SIG-M5 treated with dmso at 0.1 percent for 504 hours (cell line): ENCODE measurements around the gene CALHM1.
"Not testable (repeated sequence)": the region's sequence is repeated elsewhere in the genome, so short reads cannot be mapped to it uniquely, and the experiment has no call there.

Experiments used
- DNase-seq: peaks from one replicate; lab custom pipeline; 2025; ENCODE audit not compliant: unreplicated experiment; lab: John Stamatoyannopoulos, UW

Gene CALHM1

DNA sequence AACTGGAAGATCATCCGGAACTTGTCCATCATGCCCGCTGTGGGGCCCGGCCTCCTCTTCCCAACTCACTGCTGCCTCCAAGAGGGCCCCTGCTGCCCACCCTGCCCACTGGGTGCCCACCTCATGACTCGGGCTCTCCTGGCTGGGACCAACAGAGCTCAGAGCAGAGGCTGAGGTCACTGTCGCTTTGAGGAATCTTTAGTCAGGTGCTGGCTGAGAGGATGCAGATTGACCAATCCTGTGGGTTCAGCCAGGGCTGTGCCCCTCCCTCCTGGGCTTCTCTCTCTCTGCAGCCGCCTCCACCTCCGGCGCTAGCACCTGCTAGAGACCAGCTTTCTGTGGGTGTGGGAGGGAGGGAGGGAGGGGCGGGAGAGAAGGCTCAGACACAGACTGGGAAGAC lies at the start of gene CALHM1:
CALHM1 (minus strand) TSS at position 181 of the 400 bp plus-strand sequence; CDS start at position 32, 149 bp downstream.
- DNase-seq: no peak

DNA sequence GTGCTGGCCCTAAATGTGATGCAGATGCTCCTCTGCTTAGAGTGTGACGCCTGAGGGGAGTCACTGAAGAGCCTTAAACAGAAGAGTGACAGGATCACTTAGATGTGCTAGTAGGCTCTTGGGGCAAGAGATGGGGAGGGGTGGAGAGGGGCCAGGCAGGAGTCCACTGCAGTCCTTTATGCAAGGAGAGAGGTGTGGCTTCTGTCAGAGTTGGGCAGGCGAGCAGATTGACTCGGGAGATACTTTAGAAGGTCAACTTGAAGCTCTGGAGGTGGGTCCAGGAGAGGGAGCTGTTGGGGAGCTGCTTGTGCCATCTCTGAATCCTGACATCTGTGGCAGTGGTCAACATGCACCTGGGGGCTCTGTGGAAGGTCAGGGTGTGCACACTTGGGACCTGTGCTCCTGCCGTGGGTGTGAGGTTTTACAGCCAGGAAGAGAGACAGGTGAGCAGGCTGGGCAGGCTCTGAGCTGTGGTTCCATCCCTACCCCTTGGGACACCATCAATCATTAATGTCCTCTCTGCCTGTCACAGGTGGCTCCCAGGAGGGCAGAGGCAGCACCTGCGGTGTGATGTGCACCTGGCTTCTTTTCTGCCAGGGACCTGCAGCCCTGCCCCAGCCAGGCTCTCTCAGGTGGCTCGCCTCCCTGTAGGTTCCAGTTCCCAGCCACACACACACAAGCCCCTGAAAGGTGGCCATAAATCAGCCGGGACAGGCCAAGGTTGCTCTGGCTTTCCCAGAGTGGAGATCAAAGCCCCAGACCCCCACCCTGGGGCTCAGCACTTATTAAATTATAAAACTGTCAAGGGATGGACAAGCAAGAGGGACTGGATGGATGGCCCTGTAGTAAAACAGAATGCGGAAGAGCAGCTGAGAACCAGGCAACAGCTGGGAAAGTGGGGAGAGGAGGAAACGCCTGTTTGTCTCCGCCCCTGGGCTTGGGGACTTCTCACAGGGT lies 48.8 kb upstream of the CALHM1 start:
- no peak for DNase-seq

DNA sequence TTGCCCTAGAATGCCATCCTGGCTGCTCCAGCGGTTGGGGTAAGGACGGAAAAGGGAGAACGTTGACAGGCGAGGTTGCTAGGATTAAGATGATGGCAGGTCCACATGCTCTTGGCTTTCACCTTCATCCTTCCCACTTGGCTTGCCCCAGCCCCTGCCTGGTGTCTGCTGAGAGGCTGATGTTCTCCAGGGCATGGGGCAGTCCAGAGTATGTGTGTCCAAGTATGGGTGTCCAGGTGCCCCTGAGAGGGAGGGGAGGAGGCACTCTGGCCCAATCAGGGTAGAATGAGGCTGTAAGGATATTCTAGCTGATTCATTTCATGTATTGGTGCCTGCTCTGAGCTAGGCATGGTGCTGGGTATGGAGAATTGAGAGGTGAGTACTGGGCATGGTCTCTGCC lies 47.4 kb upstream of the CALHM1 start:
- no peak for DNase-seq

DNA sequence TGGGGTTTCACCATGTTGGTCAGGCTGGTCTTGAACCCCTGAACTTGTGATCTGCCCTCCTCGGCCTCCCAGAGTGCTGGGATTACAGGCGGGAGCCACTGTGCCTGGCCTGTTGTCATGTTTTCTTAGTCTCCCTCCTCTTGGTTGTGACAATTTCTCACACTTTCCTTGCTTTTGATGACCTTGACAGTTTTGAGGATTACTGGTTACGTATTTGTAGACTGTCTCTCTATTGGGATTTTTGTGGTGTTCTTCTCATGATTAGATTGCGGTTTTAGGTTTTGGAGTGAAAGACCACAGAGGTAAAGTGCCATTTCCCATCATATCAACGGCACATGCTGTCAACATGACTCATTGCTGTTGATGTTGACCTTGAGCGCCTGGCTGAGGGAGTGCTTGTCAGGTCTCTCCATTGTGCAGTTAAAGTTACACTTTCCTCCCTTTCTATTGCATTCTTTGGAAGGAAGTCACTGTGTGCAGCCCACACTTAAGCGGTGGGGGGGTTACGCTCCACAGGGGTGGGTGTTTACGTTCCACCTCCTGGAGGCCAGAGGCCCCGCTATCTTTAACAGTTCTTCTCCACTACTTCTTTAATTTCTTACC lies 45.6 kb upstream of the CALHM1 start:
- DNase-seq: no peak

- not testable (repeated sequence) for DNase-seq
Measured at GRCh38 chr10:103503777-103504176, 45.1 kb upstream of the CALHM1 start.

- DNase-seq: no peak
Measured at GRCh38 chr10:103502849-103503660, 44.4 kb upstream of the CALHM1 start.

GRCh38 chr10:103501186-103501585 lies 42.5 kb upstream of the CALHM1 start:
- no peak for DNase-seq

- DNase-seq: no peak
Measured at GRCh38 chr10:103500481-103500880, 41.8 kb upstream of the CALHM1 start.

- DNase-seq: no peak
Measured at GRCh38 chr10:103499881-103500280, 41.2 kb upstream of the CALHM1 start.

DNA sequence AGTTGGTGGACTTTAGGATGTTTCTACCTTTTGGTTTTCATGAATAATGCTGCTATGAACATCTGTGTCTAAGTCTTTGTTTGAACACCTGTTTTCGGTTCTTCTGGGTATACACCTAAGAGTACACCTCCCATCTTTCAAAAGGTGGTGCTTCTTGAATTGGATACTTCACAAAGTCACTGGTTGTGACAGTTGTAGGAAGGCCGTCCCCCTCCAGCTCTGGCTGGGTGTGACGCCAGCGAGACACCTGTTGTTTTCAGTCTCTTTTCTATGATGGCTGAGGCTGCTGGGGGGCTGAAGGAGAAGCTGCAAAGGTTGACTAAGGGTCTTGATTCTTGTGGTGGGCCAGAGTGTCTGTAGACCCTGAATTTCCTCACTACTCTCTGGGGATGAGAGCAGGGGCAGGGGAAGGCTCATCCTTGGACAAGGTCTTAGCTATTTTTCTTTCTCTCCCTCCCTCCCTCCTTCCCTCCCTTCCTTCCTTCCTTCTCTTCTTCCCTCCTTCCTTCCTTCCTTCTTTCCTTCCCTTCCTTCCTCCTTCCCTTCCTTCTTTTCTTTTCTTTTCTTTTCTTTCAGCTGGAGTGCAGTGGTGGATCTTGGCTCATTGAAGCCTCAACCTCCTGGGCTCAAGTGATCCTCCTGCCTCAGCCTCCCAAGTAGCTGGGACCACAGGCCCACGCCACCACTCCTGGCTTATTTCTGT lies 40.4 kb upstream of the CALHM1 start:
- DNase-seq: no peak

DNA sequence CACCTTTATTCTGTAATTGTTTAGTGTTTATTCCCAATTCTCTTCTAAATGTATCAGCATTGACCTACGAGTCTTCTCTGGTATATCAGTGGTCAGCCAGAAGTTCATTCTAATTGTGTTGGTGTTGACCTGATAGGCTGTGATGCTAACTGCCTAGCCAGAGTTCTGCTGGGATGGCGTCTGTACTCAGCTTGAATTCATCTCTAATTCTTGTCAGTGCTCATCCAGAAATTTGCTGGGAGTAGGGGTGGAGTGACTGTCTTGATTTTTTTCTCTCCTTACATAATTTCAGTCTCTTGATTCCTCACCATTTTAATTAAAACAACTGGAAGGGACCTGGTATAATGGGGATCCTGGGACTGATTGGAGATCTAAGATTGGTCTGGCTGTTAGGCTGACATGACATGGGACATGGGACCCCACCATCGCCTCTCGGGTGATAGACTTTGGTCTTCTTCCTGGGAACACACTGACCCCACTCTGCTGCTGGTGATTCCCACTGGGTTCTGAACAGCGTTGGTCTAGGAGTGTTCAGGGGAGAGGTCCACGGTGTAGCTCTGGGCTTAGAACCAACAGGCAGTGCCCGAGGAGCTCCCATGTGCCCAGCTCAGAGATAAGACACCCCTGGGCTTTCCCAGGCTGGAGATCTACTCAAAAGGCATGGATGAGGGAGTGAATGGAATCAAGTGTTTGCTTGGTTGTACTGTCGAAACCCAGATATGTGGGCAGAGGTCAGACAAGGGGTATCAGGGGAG lies 38.6 kb upstream of the CALHM1 start:
- no peak for DNase-seq

GRCh38 chr10:103495321-103495720 lies 36.6 kb upstream of the CALHM1 start:
- no peak for DNase-seq

DNA sequence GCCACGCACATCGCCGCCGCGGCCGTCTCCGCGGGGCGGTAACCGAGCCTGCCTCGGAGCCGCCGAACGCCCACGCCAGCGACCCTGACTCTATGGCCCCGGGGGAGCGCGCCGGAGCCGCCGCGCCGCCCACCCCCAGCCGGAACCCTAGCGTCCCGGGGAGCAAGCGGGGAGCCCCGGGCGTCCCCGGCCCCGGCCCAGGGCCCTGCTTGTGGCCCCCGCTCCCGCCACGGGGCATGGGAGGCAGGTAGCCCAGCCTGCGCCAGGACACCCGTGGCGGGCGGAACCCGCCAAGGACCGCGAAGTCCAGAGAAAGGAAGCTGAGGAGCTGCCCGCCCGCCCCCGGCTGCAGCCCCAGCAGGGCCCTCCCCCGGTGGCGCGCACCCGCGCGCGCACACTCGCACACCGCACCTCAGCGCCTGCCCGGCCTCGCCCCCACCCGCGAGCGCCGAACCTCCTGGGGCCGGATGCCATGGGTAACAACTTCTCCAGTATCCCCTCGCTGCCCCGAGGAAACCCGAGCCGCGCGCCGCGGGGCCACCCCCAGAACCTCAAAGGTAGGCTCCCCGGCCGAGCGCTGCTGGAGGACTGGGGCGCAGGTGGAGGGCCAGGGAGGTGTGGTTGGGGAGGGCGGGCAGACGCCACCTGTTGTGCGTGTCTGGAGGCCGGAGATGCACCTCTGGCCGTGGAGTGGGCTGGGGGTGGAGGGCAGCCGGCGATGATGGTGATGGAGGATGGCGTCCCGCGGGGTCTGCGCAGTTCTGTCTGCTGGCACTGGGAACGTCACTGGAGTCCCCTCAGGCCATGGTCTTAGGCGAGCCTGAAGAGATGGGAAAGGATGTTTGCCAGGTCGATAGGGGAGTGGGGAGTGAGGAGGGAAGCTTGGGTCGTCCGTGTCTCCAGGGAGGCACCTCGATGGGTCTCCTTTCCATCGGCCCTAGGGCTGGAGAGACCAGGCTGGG lies 35.5 kb upstream of the CALHM1 start:
- no peak for DNase-seq

DNA sequence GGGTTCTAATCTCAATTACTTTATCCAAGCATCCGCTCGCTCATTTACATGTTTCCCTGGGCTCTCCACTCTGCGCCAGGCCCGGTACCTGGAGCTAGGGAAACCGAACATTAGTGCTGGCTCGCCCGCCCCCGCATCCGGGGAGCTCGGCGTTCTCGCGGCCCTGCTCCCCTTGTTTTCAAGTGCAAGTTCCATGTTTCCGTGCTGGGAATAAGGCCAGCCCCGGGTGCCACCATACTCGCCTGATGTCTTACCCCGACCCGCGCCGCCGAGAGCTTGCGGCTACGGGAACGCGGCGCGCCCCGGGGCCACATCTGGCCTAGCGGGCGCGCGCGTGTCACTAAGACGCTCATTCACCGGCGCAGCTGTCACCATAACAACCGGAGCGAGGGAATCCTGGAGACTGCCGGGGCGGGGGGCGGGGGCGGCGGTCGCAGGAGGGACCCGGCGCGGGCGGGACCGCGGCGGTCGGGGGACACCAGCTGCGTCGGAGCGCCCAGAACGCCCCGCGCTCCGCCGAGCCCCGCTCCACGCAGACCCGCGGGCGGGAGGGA lies 34.7 kb upstream of the CALHM1 start, which contains the start of gene NEURL1:
NEURL1 (plus strand) TSS at position 344 of the 554 bp plus-strand sequence. CDS start 683 bp downstream, outside the sequence.
- DNase-seq: no peak

- DNase-seq: no peak
Measured at GRCh38 chr10:103492655-103493261, 34.1 kb upstream of the CALHM1 start.

DNA sequence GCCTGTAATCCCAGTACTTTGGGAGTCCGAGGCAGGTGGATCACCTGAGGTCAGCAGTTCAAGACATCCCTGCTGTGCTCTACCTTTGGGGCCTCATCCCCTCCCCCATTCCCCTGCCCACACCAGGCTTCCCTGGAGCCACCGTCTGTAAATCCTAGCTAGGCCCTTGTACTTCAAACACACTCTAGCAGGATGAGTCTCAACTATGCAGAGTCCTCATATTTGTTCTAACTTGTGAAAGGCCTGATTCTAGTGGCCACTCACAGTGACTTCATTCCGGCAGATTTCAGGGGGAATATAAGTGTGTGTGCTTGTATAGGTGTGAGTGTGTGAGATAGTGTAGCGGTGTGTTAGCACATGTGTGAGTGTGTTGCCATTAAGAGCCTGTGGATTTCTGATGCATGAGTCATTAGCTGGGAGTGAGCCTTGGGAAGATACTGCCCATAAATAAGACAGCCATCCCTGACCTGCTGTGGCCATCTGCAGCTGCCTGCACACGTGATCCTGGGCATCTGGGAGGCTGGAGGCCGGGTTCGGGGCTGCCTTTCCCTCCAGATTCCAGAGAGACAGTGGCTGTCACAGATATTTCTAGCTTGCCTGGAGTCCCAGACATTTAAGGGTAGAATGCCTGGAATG lies 33.1 kb upstream of the CALHM1 start:
- no peak for DNase-seq

- no peak for DNase-seq
Measured at GRCh38 chr10:103490986-103491314, 32.2 kb upstream of the CALHM1 start.

- no peak for DNase-seq
Measured at GRCh38 chr10:103487410-103487708, 28.7 kb upstream of the CALHM1 start.
